ENCODE results near the gene BRD3OS.

GRCh38 chr9:133996531-133997520, 28.5 kb upstream of the BRD3OS start:
- TF ChIP-seq CTCF (CRISPR knock-in tag; IDR thresholded peaks at IDR 0.05) (no peak), SETDB1 (CRISPR knock-in tag; IDR thresholded peaks at IDR 0.05; ENCODE audit: borderline replicate concordance) (no peak), CREB3 (CRISPR knock-in tag; IDR thresholded peaks at IDR 0.05) (no peak), ERF (CRISPR knock-in tag; IDR thresholded peaks at IDR 0.05) (no peak), HDAC2 (CRISPR knock-in tag; IDR thresholded peaks at IDR 0.05) (no peak), MEIS2 (CRISPR knock-in tag; IDR thresholded peaks at IDR 0.05) (no peak), ZNF747 (CRISPR knock-in tag; IDR thresholded peaks at IDR 0.05; ENCODE audit: borderline replicate concordance) (no peak), STAG1 (CRISPR knock-in tag; IDR thresholded peaks at IDR 0.05) (no peak), ZNF558 (CRISPR knock-in tag; IDR thresholded peaks at IDR 0.05; ENCODE audit: borderline replicate concordance) (no peak), YY1 (IDR thresholded peaks at IDR 0.05; ENCODE audit: insufficient read depth, insufficient replicate concordance, low read depth, low read length) (no peak)
